Astrocyte (in vitro differentiated cells and primary cell): Measurements from ENCODE around the gene RNF2.

Source experiments
- CTCF ChIP-seq: IDR thresholded peaks from 2 replicates; pipeline ENCODE4 v1.5.1; 2011; ENCODE audit warnings: low read depth, mild to moderate bottlenecking, inconsistent platforms, low read length, moderate library complexity; ENCODE audit not compliant: insufficient read depth
- EZH2 ChIP-seq: IDR thresholded peaks from 2 replicates; pipeline ENCODE4 v1.6.1; 2012; ENCODE audit warnings: mild to moderate bottlenecking, low read length, inconsistent platforms; ENCODE audit not compliant: insufficient read depth

DNA sequence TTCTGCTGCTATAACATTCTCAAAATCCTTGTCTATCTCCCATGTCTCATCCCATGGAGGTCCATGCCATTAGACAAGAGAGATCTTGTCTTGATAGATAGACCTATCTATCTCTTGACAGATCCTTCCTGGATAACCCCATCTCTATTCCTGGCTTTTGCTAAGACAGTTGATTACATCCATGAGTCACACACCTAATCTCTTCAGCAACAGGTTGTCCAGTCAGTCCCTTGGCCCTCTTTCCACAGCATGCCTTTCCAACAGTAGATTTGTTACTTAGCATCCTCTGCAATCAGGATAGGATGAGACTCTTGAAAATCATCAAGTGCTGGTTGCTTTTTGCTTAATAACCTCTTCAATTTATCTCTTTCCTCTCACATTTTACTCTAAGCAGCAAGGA, 64.8 kb downstream of the RNF2 start:
- TF ChIP-seq CTCF (no peak), EZH2 (no peak)
